RPMI7951 (cell line): ENCODE results near the gene FNIP2. TPM values are rescaled to one million over a fixed set of nuclear protein-coding genes. Genes with fewer than 3 reads are reported as not detected.
"Not testable (repeated sequence)": the region's sequence is repeated elsewhere in the genome, so short reads cannot be mapped to it uniquely, and the experiment has no call there.

ENCODE experiments used
- DNase-seq: peaks from one replicate; pipeline ENCODE4 v3.0.0-alpha.2; 2012; ENCODE audit warnings: low read depth
- total RNA-seq: library from RNA; depleted of rRNA; stranded (reverse); fragments of >200 nt; shearing (Covaris generic); gene quantifications from 2 replicates; pipeline ENCODE4 v1.2.3, GENCODE V29; 2014

Gene FNIP2
- total RNA-seq, 1 experiment from 2014 or later, result 10.0 TPM

GRCh38 chr4:158793021-158793420, 24.2 kb downstream of the FNIP2 start:
- no peak for DNase-seq

- not testable (repeated sequence) for DNase-seq
These were observed 24.6 kb downstream of the FNIP2 start for GRCh38 chr4:158793430-158793829.

- DNase-seq, result no peak
These were observed 27.7 kb downstream of the FNIP2 start for GRCh38 chr4:158796370-158797140.

- no peak for DNase-seq
These were observed 29.2 kb downstream of the FNIP2 start for GRCh38 chr4:158798062-158798461.

- no peak for DNase-seq
These were observed 30.4 kb downstream of the FNIP2 start for GRCh38 chr4:158799013-158799770.

GRCh38 chr4:158799856-158800255, 31.0 kb downstream of the FNIP2 start:
- DNase-seq, result no peak

- no peak for DNase-seq
These were observed 32.2 kb downstream of the FNIP2 start for GRCh38 chr4:158801066-158801465.

- no peak for DNase-seq
These were observed 32.9 kb downstream of the FNIP2 start for GRCh38 chr4:158801677-158802076.

GRCh38 chr4:158802914-158803313, 34.1 kb downstream of the FNIP2 start:
- DNase-seq, result no peak

- peak; percentile 14 for DNase-seq
These were observed 37.0 kb downstream of the FNIP2 start for GRCh38 chr4:158805635-158806471.

- DNase-seq, result no peak
These were observed 38.9 kb downstream of the FNIP2 start for GRCh38 chr4:158807691-158808090.

- DNase-seq, result no peak
These were observed 39.6 kb downstream of the FNIP2 start for GRCh38 chr4:158808399-158808798.

GRCh38 chr4:158809208-158809607, 40.4 kb downstream of the FNIP2 start:
- DNase-seq, result not testable (repeated sequence)

GRCh38 chr4:158809611-158810486, 41.0 kb downstream of the FNIP2 start:
- DNase-seq, result peak; percentile 74

GRCh38 chr4:158810487-158811215, 41.8 kb downstream of the FNIP2 start:
- DNase-seq, result peak; percentile 83

GRCh38 chr4:158811216-158811540, 42.4 kb downstream of the FNIP2 start:
- no peak for DNase-seq

GRCh38 chr4:158811704-158812103, 42.9 kb downstream of the FNIP2 start:
- peak; percentile 44 for DNase-seq

- no peak for DNase-seq
These were observed 43.3 kb downstream of the FNIP2 start for GRCh38 chr4:158812133-158812532.

GRCh38 chr4:158812543-158812942, 43.7 kb downstream of the FNIP2 start:
- no peak for DNase-seq

- DNase-seq, result no peak
These were observed 44.3 kb downstream of the FNIP2 start for GRCh38 chr4:158813113-158813512.

GRCh38 chr4:158814207-158814606, 45.4 kb downstream of the FNIP2 start:
- DNase-seq, result no peak
